Measurements from ENCODE around the gene FCGR2B. TPM values are rescaled to one million over a fixed set of nuclear protein-coding genes. Genes with fewer than 3 reads are reported as not detected.
"Not testable (repeated sequence)": the region's sequence is repeated elsewhere in the genome, so short reads cannot be mapped to it uniquely, and the experiment has no call there.

Gene FCGR2B
- total RNA-seq, 2 donors from 2014 or later, result not detected

DNA sequence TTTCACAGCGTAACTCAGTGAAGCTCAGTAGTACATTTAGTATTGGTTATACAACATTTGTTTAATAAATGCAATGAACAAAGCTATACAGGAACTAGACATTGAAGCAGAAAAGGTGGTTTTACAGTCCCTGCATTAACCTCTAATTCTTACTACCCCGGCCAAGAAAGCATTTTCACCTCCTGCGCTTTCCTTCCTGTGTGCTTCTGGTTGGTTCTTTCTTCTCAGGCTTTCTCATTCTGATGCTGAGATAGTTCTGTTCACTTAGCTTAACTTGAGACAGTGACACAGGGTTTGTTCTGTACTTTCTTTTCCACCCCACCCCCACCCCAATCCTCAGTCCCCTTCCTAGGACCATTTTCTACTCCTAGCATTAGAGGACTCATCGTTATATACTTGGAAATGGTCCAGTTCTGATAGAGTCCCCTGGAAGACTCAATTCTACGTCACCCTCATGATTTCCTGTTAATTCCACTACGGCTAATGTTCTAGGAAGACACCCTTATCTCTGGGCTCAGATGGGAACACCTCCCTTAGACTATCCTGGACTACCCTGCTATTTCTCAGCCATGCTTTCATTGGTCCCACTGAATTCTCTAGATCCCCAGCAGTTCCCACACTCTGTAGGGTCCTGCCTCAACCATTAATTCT, 39.4 kb upstream of the FCGR2B start:
- H3K9ac ChIP-seq (ENCODE audit: extremely low read depth, low read length, poor library complexity, severe bottlenecking); H3K27ac Mint-ChIP-seq; H3K4me3 Mint-ChIP-seq; H3K27ac ChIP-seq (ENCODE audit: low read depth, low read length); H3K4me1 Mint-ChIP-seq; H3K36me3 ChIP-seq (ENCODE audit: control insufficient read depth, insufficient read depth, low read length); H3K9me3 ChIP-seq (ENCODE audit: control insufficient read depth, low read length); H3K4me3 ChIP-seq (ENCODE audit: low read length); H3K4me1 ChIP-seq (ENCODE audit: control insufficient read depth, insufficient read depth, low read length); DNase-seq; H3K36me3 Mint-ChIP-seq (ENCODE audit: low read depth): not testable (repeated sequence)
- peaks cover 10% of the 10 kb centered on the region for H3K27me3 ChIP-seq (ENCODE audit: control insufficient read depth, insufficient read depth, low read length, poor library complexity, severe bottlenecking)
- H3K27me3 Mint-ChIP-seq (ENCODE audit: insufficient read depth), result peaks cover 49% of the 10 kb centered on the region
- 77% methylated on average over 4 of the region's 6 CpGs; no CpG with 5 or more reads in 1 of the 2 experiments for WGBS, 2 experiments (ENCODE audit: insufficient coverage in 1 of 2, insufficient read length in 1 of 2)
- peaks cover 12% of the 10 kb centered on the region for H3K9me3 Mint-ChIP-seq

DNA sequence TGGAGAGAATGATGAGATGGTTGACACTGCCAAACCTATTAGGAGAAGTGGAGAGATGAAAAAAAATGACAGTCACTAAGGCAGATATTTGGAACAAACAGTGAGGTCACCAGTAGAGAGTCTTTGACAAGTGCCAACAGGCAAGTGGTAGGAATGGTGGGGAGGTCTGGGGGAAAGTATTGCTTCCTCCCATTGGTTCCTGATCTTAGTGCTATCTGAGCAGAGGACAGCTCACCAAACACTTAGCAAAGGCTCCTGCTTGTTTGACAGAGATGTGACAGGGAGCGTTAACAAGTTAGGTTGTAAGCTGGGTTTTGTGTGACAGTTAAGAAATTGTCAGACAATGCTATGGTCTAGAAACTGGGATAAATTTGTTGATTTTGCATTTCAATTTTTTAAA, 38.3 kb upstream of the FCGR2B start:
- WGBS, 2 experiments (ENCODE audit: insufficient coverage in 1 of 2, insufficient read length in 1 of 2), result no CpG with 5 or more reads among the region's 1 CpG
- H3K9me3 ChIP-seq (ENCODE audit: control insufficient read depth, low read length); H3K9ac ChIP-seq (ENCODE audit: extremely low read depth, low read length, poor library complexity, severe bottlenecking); H3K4me3 Mint-ChIP-seq; H3K4me3 ChIP-seq (ENCODE audit: low read length); DNase-seq; H3K4me1 ChIP-seq (ENCODE audit: control insufficient read depth, insufficient read depth, low read length); H3K4me1 Mint-ChIP-seq; H3K36me3 Mint-ChIP-seq (ENCODE audit: low read depth); H3K27ac ChIP-seq (ENCODE audit: low read depth, low read length); H3K9me3 Mint-ChIP-seq; H3K27ac Mint-ChIP-seq; H3K36me3 ChIP-seq (ENCODE audit: control insufficient read depth, insufficient read depth, low read length): not testable (repeated sequence)
- H3K27me3 Mint-ChIP-seq (ENCODE audit: insufficient read depth), result peaks cover 46% of the 10 kb centered on the region
- H3K27me3 ChIP-seq (ENCODE audit: control insufficient read depth, insufficient read depth, low read length, poor library complexity, severe bottlenecking), result peaks cover 10% of the 10 kb centered on the region

DNA sequence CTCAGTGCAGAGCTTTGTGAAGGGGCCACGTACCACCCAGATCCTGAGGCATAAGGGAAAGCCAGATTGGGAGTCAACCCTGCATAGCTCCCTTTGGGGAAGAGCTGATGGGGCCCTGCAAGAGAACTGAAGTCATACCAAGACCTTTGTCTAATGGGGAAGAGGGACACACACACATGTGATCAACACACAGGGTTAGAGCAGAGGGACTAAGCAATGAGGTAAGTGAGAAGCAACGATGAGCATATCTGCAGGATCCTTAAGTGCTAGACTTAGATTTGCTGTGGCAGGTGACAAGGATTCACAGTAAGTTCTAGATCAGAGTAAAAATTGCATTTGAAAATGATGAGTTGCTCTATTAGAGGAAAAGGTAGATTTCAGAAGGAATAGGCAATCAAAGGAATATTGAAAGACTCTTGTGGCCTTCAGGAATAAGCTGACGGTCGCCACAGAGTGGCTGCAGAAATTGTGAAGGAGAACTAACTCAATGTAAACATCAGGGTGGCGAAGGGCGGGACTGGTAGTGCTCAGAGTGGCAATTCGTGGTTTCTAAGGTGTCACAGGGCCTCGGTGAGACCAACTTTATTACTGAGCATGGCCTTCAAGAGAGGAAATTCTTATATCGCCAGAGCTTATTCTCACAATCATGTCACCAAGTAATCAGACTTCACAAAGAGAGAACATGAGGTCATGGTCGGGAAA, 36.3 kb upstream of the FCGR2B start:
- H3K4me1 ChIP-seq (ENCODE audit: control insufficient read depth, insufficient read depth, low read length); H3K27ac ChIP-seq (ENCODE audit: low read depth, low read length); H3K9me3 Mint-ChIP-seq; H3K36me3 ChIP-seq (ENCODE audit: control insufficient read depth, insufficient read depth, low read length); H3K9me3 ChIP-seq (ENCODE audit: control insufficient read depth, low read length); H3K36me3 Mint-ChIP-seq (ENCODE audit: low read depth); DNase-seq; H3K4me3 ChIP-seq (ENCODE audit: low read length); H3K27ac Mint-ChIP-seq; H3K27me3 ChIP-seq (ENCODE audit: control insufficient read depth, insufficient read depth, low read length, poor library complexity, severe bottlenecking); H3K9ac ChIP-seq (ENCODE audit: extremely low read depth, low read length, poor library complexity, severe bottlenecking); H3K4me1 Mint-ChIP-seq; H3K4me3 Mint-ChIP-seq: not testable (repeated sequence)
- WGBS, 2 experiments (ENCODE audit: insufficient coverage in 1 of 2, insufficient read length in 1 of 2), result 92 to 93% methylated on average over 4 to 8 of the region's 10 CpGs
- H3K27me3 Mint-ChIP-seq (ENCODE audit: insufficient read depth), result peaks cover 34% of the 10 kb centered on the region

DNA sequence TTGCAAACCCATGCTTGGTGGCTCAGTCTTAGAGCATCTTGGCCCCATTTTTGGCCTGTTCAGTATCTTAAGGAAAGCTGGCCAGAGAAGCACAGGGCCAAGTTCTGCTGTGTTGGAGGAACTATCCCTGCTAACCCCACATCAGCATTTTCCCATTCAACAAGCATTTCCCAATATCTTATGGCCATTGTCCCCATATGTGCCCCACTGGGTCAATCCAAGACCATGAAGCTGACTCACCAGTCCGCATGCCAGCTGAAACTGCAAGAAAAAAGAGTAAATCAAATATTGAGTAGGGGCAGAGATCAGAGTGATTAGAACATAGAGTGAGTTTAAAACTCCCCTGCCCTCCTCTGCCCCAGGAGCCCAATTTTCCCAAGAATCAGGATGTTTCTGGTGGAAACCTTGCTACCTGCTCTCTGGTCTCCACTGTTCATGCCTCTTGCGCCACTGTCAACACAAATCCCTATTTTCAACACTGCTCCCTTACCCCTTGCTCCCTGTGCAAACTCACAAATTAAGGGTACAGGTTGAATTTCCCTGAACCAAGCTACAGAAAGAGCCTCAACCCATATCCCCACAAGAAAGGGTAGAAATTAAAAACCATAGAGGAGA, 32.7 kb upstream of the FCGR2B start:
- DNase-seq; H3K9me3 Mint-ChIP-seq; H3K4me1 ChIP-seq (ENCODE audit: control insufficient read depth, insufficient read depth, low read length); H3K9ac ChIP-seq (ENCODE audit: extremely low read depth, low read length, poor library complexity, severe bottlenecking); H3K27me3 ChIP-seq (ENCODE audit: control insufficient read depth, insufficient read depth, low read length, poor library complexity, severe bottlenecking); H3K36me3 Mint-ChIP-seq (ENCODE audit: low read depth); H3K27me3 Mint-ChIP-seq (ENCODE audit: insufficient read depth); H3K36me3 ChIP-seq (ENCODE audit: control insufficient read depth, insufficient read depth, low read length); H3K27ac ChIP-seq (ENCODE audit: low read depth, low read length); H3K4me3 ChIP-seq (ENCODE audit: low read length); H3K4me1 Mint-ChIP-seq; H3K27ac Mint-ChIP-seq; H3K4me3 Mint-ChIP-seq; H3K9me3 ChIP-seq (ENCODE audit: control insufficient read depth, low read length): not testable (repeated sequence)
- 85% methylated on average over 1 of the region's 2 CpGs; no CpG with 5 or more reads in 1 of the 2 experiments for WGBS, 2 experiments (ENCODE audit: insufficient coverage in 1 of 2, insufficient read length in 1 of 2)
